Fibroblast of skin of scalp (primary cell): Measurements from ENCODE around the gene SIK3.
A peak's percentile ranks its signal among the peaks of the same experiment; 100 is the strongest.

Source experiments
- DNase-seq: peaks from one replicate; pipeline ENCODE4 v3.0.0-alpha.2; 2013

The SIK3 gene

GRCh38 chr11:116963813-116964212 is 134.4 kb downstream of the SIK3 start:
- DNase-seq = no peak

DNA sequence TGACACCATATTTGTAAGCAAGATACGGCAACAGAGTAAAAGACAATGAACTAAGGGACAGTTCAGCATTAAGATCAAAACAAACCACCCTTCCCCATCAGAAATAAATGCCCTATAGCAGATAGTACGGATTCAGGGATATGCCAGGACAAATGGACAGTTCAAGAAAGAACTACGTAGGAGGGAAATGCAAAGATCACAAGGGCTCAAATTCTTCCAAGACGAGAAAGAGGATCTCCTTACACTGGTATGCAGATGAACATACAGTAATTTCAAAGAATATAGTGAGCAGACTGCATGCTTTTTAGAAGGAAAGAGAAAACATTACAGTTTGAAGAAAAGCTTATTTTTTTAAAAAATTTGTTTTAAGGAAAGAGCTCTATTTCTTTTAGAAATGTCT is 136.1 kb downstream of the SIK3 start:
- peak; percentile 29 for DNase-seq

DNA sequence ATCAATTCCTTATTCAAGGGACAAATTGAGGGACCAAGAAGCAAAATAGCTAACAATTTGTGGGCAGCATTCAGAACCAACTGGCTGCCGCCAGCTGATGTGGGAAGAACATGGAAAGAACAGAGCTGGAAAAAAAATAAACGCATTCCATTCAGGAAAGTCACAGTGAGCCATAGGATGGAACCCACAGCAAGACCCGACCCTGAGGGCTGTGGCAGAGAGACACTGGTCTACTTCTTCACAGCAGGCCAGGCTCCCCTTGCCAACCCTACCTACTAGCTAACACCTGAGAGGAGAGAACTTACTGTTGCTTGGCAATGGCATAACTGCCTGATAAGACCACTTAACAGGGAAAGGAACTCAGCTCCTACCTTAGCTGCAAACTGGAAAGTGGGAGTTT is 137.3 kb downstream of the SIK3 start:
- peak; percentile 84 for DNase-seq

DNA sequence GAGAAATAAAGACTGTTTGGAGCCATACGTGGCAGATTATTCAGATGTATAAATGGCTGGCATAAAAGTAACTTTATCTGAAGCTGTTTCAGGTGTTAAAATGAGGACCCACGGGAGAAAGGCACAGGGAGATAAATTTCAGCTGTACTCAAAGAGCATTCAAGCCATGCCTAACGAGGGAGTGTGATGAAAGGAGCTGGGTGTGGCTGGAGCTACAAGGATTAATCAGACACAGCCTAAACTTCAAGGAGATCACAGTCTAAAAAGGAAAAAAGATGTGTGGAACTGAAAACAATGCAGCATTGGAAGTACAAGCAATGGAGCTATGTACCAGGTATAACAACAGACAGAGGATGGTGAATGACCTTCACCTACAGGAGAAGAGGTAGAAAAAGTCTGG is 140.0 kb downstream of the SIK3 start:
- no peak for DNase-seq

DNA sequence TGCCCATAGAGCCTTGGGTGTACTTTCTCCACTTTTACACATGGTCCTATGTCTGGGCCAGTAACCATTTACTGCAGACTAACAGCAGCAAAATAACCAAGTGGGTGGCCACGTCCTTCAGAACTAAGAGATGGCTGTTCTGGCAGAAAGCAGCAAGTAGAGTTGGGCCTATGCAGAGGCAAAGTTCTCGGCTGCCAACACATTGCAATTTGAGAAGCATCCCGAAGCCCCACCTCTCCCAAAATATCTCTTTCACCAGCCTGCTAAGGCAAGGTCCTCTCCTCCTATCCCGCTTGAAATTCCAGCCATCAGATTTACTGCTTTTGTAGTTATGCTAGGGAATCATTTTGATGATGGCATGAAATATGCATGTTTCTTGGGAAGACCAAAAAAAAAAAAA is 142.3 kb downstream of the SIK3 start:
- peak; percentile 18 for DNase-seq

DNA sequence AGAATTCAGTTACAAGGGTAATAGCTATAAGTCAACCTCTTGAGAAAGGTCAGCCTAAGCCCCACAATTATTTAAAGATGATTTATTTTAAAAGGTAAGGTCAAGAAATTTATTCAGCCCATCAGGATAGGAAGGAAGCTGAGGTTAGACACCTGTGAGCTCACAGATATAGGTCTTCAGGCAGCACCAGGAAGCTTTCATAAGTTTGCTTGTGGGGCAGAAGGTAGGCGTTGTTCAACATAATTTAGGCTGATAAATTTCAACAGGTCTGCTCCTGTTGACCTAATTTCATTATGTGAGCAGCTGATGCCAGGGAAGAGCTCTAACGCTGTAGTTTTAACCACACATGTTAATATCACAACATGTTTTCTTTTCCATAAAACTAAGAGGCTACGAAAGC is 142.7 kb downstream of the SIK3 start:
- DNase-seq = no peak

GRCh38 chr11:116953530-116954285 is 144.5 kb downstream of the SIK3 start:
- no peak for DNase-seq

GRCh38 chr11:116951762-116952161 is 146.5 kb downstream of the SIK3 start:
- DNase-seq = no peak

DNA sequence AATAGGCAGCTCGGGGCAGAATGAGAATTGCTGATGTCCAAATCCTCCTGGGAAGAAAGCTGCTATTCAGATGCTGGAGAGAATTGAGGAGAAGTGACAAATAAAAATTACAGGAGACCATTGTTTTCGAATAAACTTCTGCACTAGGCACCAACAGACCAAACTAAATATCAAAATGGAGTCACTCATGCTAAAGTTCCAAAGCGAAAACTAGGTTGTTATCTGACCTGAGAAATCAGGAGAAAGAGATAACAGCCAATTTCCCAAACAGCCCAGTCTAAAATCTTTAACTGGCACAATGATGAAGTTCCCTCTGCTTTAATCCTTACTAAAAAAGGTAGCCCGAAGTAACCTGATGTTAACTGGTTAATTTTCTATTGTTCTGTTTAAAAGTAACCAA is 148.0 kb downstream of the SIK3 start:
- DNase-seq = no peak

DNA sequence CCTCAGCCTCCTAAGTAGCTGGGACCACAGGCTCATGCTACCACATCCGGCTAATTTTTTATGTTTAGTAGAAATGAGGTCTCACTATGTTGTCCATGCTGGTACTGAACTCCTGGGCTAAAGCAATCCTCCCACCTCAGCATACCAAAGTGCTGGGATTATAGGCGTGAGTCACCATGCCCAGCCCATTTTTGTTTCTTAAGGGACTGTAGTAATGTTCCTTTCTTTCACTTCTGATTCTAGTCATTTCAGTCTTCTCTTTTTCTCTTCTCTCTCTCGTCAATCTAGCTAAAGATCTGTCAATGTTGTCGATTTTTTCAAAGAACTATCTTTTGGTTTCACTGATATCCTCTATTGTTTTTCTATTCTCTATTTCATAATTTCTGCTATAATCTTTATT is 149.8 kb downstream of the SIK3 start:
- DNase-seq = no peak

- no peak for DNase-seq
These were observed 151.8 kb downstream of the SIK3 start for GRCh38 chr11:116946414-116946813.

GRCh38 chr11:116939499-116939898 is 158.7 kb downstream of the SIK3 start:
- DNase-seq = no peak

DNA sequence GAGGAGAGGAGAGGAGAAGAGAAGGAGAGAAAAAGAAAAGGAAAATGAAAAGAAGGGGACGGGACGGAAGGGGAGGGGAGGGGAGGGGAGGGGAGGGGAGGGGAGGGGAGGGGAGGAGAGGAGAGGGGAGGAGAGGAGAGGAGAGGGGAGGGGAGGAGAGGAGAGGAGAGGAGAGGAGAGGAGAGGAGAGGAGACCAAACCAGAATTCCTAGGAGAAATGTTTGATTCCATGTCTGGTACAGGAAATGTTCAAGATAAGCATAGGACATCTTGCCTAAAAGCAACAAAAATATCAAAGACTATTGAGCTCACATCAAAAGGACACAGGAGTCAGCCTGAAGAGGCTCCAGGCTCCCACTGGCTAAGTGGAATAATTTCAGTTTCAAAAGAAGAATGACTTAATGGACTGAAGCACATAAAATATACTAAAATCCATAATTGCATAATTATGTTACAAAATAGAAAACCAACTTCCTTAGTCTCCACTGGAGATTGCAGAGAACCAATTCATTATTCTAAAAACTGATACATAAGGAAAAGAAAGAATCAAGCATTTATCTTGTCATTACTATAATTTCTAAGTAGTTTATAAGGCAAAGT is 159.7 kb downstream of the SIK3 start:
- no peak for DNase-seq

- no peak for DNase-seq
These were observed 161.3 kb downstream of the SIK3 start for GRCh38 chr11:116936754-116937446.

DNA sequence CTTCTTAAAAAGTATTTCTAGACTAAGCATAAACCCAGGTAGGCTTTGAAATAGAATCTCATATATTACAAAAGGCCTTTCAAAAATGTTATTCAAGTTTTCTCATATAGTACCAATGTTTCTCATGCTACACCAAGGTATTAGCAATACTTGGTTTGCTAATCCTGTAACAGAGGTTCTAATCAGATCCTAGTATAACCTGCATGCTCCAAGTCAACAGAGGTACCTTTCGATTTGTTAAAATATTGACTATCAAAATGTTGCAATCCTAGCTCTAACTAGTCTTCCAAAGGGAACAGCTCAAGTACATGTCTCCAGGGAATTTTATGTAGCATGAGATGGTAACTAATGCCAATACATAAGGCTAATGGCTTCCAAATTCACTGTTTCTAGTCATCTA is 162.7 kb downstream of the SIK3 start:
- no peak for DNase-seq

GRCh38 chr11:116935089-116935488 is 163.1 kb downstream of the SIK3 start:
- no peak for DNase-seq

GRCh38 chr11:116933961-116934360 is 164.3 kb downstream of the SIK3 start:
- no peak for DNase-seq

- no peak for DNase-seq
These were observed 166.0 kb downstream of the SIK3 start for GRCh38 chr11:116932181-116932580.

GRCh38 chr11:116931206-116931953 is 166.8 kb downstream of the SIK3 start:
- no peak for DNase-seq

- DNase-seq = no peak
These were observed 167.6 kb downstream of the SIK3 start for GRCh38 chr11:116930586-116930985.

GRCh38 chr11:116930177-116930576 is 168.1 kb downstream of the SIK3 start:
- DNase-seq = peak; percentile 6

GRCh38 chr11:116929414-116930090 is 168.7 kb downstream of the SIK3 start:
- no peak for DNase-seq

DNA sequence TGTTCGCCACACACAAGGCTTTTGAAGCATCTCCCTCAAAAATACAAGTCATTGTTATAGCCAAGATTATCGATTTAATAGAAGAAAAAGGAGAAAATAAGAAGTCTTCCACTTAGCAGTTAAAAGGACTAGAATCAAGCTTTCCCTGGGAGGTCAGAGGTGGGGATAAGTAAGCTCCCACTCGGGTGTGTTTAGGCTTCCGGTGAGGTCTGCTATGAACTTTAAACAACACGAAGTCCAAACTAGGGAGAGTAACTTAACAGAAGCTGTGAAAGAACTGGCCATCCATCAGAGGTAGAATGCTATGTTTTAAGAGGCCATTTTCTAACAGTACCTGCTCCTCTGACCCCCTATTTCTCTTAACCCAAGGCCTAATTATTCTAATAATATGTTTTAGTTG is 169.4 kb downstream of the SIK3 start:
- DNase-seq = no peak
